ENCODE results near the gene KRTAP2-3.

- TF ChIP-seq CTCF (IDR thresholded peaks at IDR 0.05; ENCODE audit: low read depth, low read length): no peak
- TF ChIP-seq EZH2phosphoT487 (IDR thresholded peaks at IDR 0.05; ENCODE audit: low read depth): no peak
These were observed 39.6 kb downstream of the KRTAP2-3 start for GRCh38 chr17:41020336-41020735.

Measured in OCI-LY3 (cell line).